ENCODE data around the gene RIN3. TPM values are rescaled to one million over a fixed set of nuclear protein-coding genes. Genes with fewer than 3 reads are reported as not detected.

RIN3 gene
- total RNA-seq, 2 donors from 2014 or later, result 8.8 to 41.6 TPM

GRCh38 chr14:92656306-92657081, 142.9 kb downstream of the RIN3 start:
- 86% methylated on average over 8 of the region's 8 CpGs for WGBS
- no peak for DNase-seq (ENCODE audit: low spot score)
- Histone ChIP-seq H3K4me3 (no peak overlapping the region), H3K4me1 (replicated peaks) (peaks cover 5% of the 10 kb centered on the region), H3K36me3 (no peaks in the 10 kb centered on the region), H3K27me3 (replicated peaks; ENCODE audit: insufficient read depth) (no peaks in the 10 kb centered on the region), H3K9me3 (no peaks in the 10 kb centered on the region), H3K27ac (peak overlapping the region; percentile 26 to 42)
- intact Hi-C loops (cut with DNase I), result no loop called here
- TF ChIP-seq POLR2AphosphoS5 (IDR thresholded peaks at IDR 0.05), result no peak

GRCh38 chr14:92657457-92658142, 144.0 kb downstream of the RIN3 start:
- H3K4me1 ChIP-seq (replicated peaks), result peaks cover 5% of the 10 kb centered on the region

GRCh38 chr14:92658160-92658559, 144.6 kb downstream of the RIN3 start:
- 85% methylated on average over 13 of the region's 13 CpGs for WGBS

More at GRCh38 chr14:92657457-92658142, 144.0 kb downstream of the RIN3 start:
- H3K9me3 ChIP-seq, result no peaks in the 10 kb centered on the region
- intact Hi-C loops (cut with DNase I), result no loop called here
- DNase-seq (ENCODE audit: low spot score), result no peak
- peak overlapping the region; percentile 42 to 51 for H3K27ac ChIP-seq
- no peak overlapping the region for H3K4me3 ChIP-seq
- 64% methylated on average over 13 of the region's 13 CpGs for WGBS
- TF ChIP-seq POLR2AphosphoS5 (IDR thresholded peaks at IDR 0.05), result no peak
- no peak for TF ChIP-seq CTCF (IDR thresholded peaks at IDR 0.05)
- no peak for TF ChIP-seq POLR2A (IDR thresholded peaks at IDR 0.05)
- H3K36me3 ChIP-seq, result no peaks in the 10 kb centered on the region
- H3K27me3 ChIP-seq (replicated peaks; ENCODE audit: insufficient read depth), result no peaks in the 10 kb centered on the region

GRCh38 chr14:92658684-92659083, 145.1 kb downstream of the RIN3 start:
- no peak for DNase-seq (ENCODE audit: low spot score)
- Histone ChIP-seq H3K9me3 (no peaks in the 10 kb centered on the region), H3K27ac (peak overlapping the region in 1 of 2 donors; percentile 57), H3K4me1 (replicated peaks) (peaks cover 5% of the 10 kb centered on the region), H3K27me3 (replicated peaks; ENCODE audit: insufficient read depth) (no peaks in the 10 kb centered on the region), H3K36me3 (no peaks in the 10 kb centered on the region), H3K4me3 (no peak overlapping the region)
- no peak for TF ChIP-seq POLR2A (IDR thresholded peaks at IDR 0.05)
- TF ChIP-seq POLR2AphosphoS5 (IDR thresholded peaks at IDR 0.05), result no peak
- TF ChIP-seq CTCF (IDR thresholded peaks at IDR 0.05), result no peak
- intact Hi-C loops (cut with DNase I), result no loop called here

More at GRCh38 chr14:92658160-92658559, 144.6 kb downstream of the RIN3 start:
- peaks cover 5% of the 10 kb centered on the region for H3K4me1 ChIP-seq (replicated peaks)
- H3K36me3 ChIP-seq, result no peaks in the 10 kb centered on the region
- H3K9me3 ChIP-seq, result no peaks in the 10 kb centered on the region
- peak overlapping the region in 1 of 2 donors; percentile 57 for H3K27ac ChIP-seq
- no peak overlapping the region for H3K4me3 ChIP-seq
- TF ChIP-seq POLR2AphosphoS5 (IDR thresholded peaks at IDR 0.05) (no peak), CTCF (IDR thresholded peaks at IDR 0.05) (no peak), POLR2A (IDR thresholded peaks at IDR 0.05) (no peak)
- intact Hi-C loops (cut with DNase I), result no loop called here
- DNase-seq (ENCODE audit: low spot score), result no peak
- H3K27me3 ChIP-seq (replicated peaks; ENCODE audit: insufficient read depth), result no peaks in the 10 kb centered on the region

GRCh38 chr14:92659765-92660561, 146.4 kb downstream of the RIN3 start:
- Histone ChIP-seq H3K4me1 (replicated peaks) (peaks cover 5% of the 10 kb centered on the region), H3K27me3 (replicated peaks; ENCODE audit: insufficient read depth) (no peaks in the 10 kb centered on the region), H3K27ac (peak overlapping the region; percentile 32 to 57), H3K9me3 (no peaks in the 10 kb centered on the region), H3K36me3 (no peaks in the 10 kb centered on the region), H3K4me3 (no peak overlapping the region)
- peak; percentile 43 for DNase-seq (ENCODE audit: low spot score)
- TF ChIP-seq POLR2AphosphoS5 (IDR thresholded peaks at IDR 0.05) (peak; percentile 63), POLR2A (IDR thresholded peaks at IDR 0.05) (no peak), CTCF (IDR thresholded peaks at IDR 0.05) (no peak)
- 65% methylated on average over 11 of the region's 11 CpGs for whole genome bisulfite sequencing
- intact Hi-C loops (cut with DNase I), result no loop called here

Data from prostate gland (tissue), 2 donors.